GM23338 (cell line): ENCODE measurements around the gene PKNOX2. TPM values are rescaled to one million over a fixed set of nuclear protein-coding genes. Genes with fewer than 3 reads are reported as not detected.

Experiments
- ATAC-seq: fragments of 200-7000 bp; cut with Tn5 transposase; 3 replicates; pipeline ENCODE4 v1.9.1; 2020
- DNase-seq: peaks from one replicate; pipeline ENCODE4 v3.0.0-alpha.2; 2015; ENCODE audit warnings: low spot score
- H2AFZ ChIP-seq: fragments of 200-600 bp; sonication (generic); 2 replicates; pipeline ENCODE4 v1.8.0; 2016; ENCODE audit warnings: antibody characterized with exemption, mild to moderate bottlenecking, moderate library complexity
- H3F3A ChIP-seq: fragments of 200-600 bp; sonication (generic); replicated peaks from 2 replicates; pipeline ENCODE4 v1.8.0; 2017; ENCODE audit warnings: antibody characterized with exemption, mixed run types, low read depth
- H3K27ac ChIP-seq: fragments of 200-600 bp; sonication (generic); 2 replicates; pipeline ENCODE4 v1.6.1; 2016; ENCODE audit warnings: low read depth
- H3K27me3 ChIP-seq: fragments of 200-600 bp; sonication (generic); 2 replicates; pipeline ENCODE4 v1.8.0; 2016; ENCODE audit warnings: mild to moderate bottlenecking, mixed run types, moderate library complexity; ENCODE audit not compliant: insufficient read depth
- H3K36me3 ChIP-seq: fragments of 200-600 bp; sonication (generic); 2 replicates; pipeline ENCODE4 v1.8.0; 2016; ENCODE audit warnings: mild to moderate bottlenecking; ENCODE audit not compliant: insufficient read depth
- H3K4me1 ChIP-seq: fragments of 200-600 bp; sonication (generic); 2 replicates; pipeline ENCODE4 v1.8.0; 2016; ENCODE audit warnings: mild to moderate bottlenecking, moderate library complexity; ENCODE audit not compliant: insufficient read depth
- H3K4me2 ChIP-seq: fragments of 200-600 bp; sonication (generic); 2 replicates; pipeline ENCODE4 v1.7.1; 2017; ENCODE audit warnings: mixed run types
- H3K4me3 ChIP-seq: fragments of 200-600 bp; sonication (generic); 2 replicates; pipeline ENCODE4 v1.6.1; 2016; ENCODE audit warnings: mixed run types
- H3K79me2 ChIP-seq: fragments of 200-600 bp; sonication (generic); replicated peaks from 2 replicates; pipeline ENCODE4 v1.8.0; 2017; ENCODE audit warnings: mild to moderate bottlenecking; ENCODE audit not compliant: insufficient read depth
- H3K9me2 ChIP-seq: fragments of 200-600 bp; sonication (generic); 2 replicates; pipeline ENCODE4 v1.8.0; 2017; ENCODE audit not compliant: insufficient read depth
- H4K20me1 ChIP-seq: fragments of 200-600 bp; sonication (generic); replicated peaks from 2 replicates; pipeline ENCODE4 v1.8.0; 2017; ENCODE audit warnings: mild to moderate bottlenecking; ENCODE audit not compliant: insufficient read depth
- H3K27ac Mint-ChIP-seq: 2 replicates; pipeline ENCODE4 v1.8.0; 2020; ENCODE audit warnings: inconsistent platforms, mild to moderate bottlenecking, moderate library complexity, mixed read lengths
- H3K27me3 Mint-ChIP-seq: 3 replicates; pipeline ENCODE4 v1.8.0; 2022; ENCODE audit warnings: low read depth, mild to moderate bottlenecking, moderate library complexity, mixed read lengths, inconsistent platforms; ENCODE audit not compliant: insufficient read depth, poor library complexity
- H3K36me3 Mint-ChIP-seq: 3 replicates; pipeline ENCODE4 v1.8.0; 2021; ENCODE audit warnings: low read depth, mild to moderate bottlenecking, inconsistent platforms, moderate library complexity, mixed read lengths
- H3K4me1 Mint-ChIP-seq: 3 replicates; pipeline ENCODE4 v1.8.0; 2020; ENCODE audit warnings: mild to moderate bottlenecking, inconsistent platforms, mixed read lengths
- H3K4me3 Mint-ChIP-seq: 3 replicates; pipeline ENCODE4 v1.8.0; 2021; ENCODE audit warnings: moderate library complexity, mild to moderate bottlenecking, inconsistent platforms, mixed read lengths
- H3K9me3 Mint-ChIP-seq: 3 replicates; pipeline ENCODE4 v1.8.0; 2020; ENCODE audit warnings: moderate library complexity, mild to moderate bottlenecking, inconsistent platforms, mixed read lengths
- CREB1 ChIP-seq: fragments of 250-450 bp; sonication (Bioruptor Pico); IDR thresholded peaks from 2 replicates; pipeline ENCODE4 v1.5.0; 2020; ENCODE audit warnings: low read depth, mild to moderate bottlenecking, moderate library complexity
- EZH2 ChIP-seq: fragments of 200-600 bp; sonication (generic); IDR thresholded peaks from one replicate; pipeline ENCODE4 v1.8.0; 2017; ENCODE audit warnings: antibody characterized with exemption, mild to moderate bottlenecking, low read depth; ENCODE audit not compliant: unreplicated experiment
- EZH2phosphoT487 ChIP-seq: fragments of 200-600 bp; sonication (generic); IDR thresholded peaks from one replicate; pipeline ENCODE4 v1.8.1; 2018; ENCODE audit warnings: antibody characterized with exemption; ENCODE audit not compliant: unreplicated experiment
- JUNB ChIP-seq: IDR thresholded peaks from one replicate; pipeline ENCODE4 v1.6.1; 2016; ENCODE audit warnings: antibody characterized with exemption; ENCODE audit not compliant: unreplicated experiment
- NANOG ChIP-seq: IDR thresholded peaks from 2 replicates; pipeline ENCODE4 v1.6.1; 2016; ENCODE audit warnings: antibody characterized with exemption, borderline replicate concordance
- POLR2AphosphoS5 ChIP-seq: IDR thresholded peaks from 2 replicates; pipeline ENCODE4 v1.6.1; 2016; ENCODE audit warnings: antibody characterized with exemption, low read depth
- STAT1 ChIP-seq: IDR thresholded peaks from one replicate; pipeline ENCODE4 v1.6.1; 2016; ENCODE audit warnings: antibody characterized with exemption; ENCODE audit not compliant: unreplicated experiment
- ZNF114 ChIP-seq: fragments of 250-450 bp; sonication (Bioruptor Pico); IDR thresholded peaks from 2 replicates; pipeline ENCODE4 v1.5.0; 2020; ENCODE audit warnings: mild to moderate bottlenecking, moderate library complexity
- ZNF331 ChIP-seq: fragments of 250-450 bp; sonication (Bioruptor Pico); IDR thresholded peaks from 2 replicates; pipeline ENCODE4 v1.5.0; 2020; ENCODE audit warnings: low read depth, mild to moderate bottlenecking, moderate library complexity
- polyA plus RNA-seq: library from polyadenylated mRNA; unstranded; fragments of >200 nt; fragmentation: Nextera tagmentation; extraction: Ambion mirVana; gene quantifications from 2 replicates; pipeline ENCODE4 v1.2.1, GENCODE V29; 2016
- total RNA-seq: library from RNA; depleted of rRNA; stranded (reverse); fragments of >200 nt; shearing (Covaris generic); gene quantifications from 2 replicates; pipeline ENCODE4 v1.2.3, GENCODE V29; 2014
- TF ChIP-seq, protein P1 (sequence below): IDR thresholded peaks from one replicate; pipeline ENCODE4 v1.6.1; 2018; ENCODE audit warnings: antibody characterized with exemption; ENCODE audit not compliant: unreplicated experiment
- TF ChIP-seq, protein P2 (sequence below): IDR thresholded peaks from 2 replicates; pipeline ENCODE4 v1.6.1; 2016; ENCODE audit warnings: antibody characterized with exemption
- TF ChIP-seq, protein P3 (sequence below): fragments of 250-450 bp; sonication (Bioruptor Pico); IDR thresholded peaks from 2 replicates; pipeline ENCODE4 v1.5.0; 2020; ENCODE audit warnings: mild to moderate bottlenecking, moderate library complexity
- TF ChIP-seq, protein P4 (sequence below), 2 experiments: fragments of 200-600 bp in 1 of 2; sonication (generic) in 1 of 2; conservative IDR thresholded peaks; 2 replicates each; pipeline versions ENCODE4 v1.5.1 to v1.6.1; 2016 to 2017; ENCODE audit warnings: antibody characterized with exemption in 2 of 2, low read depth in 2 of 2, mild to moderate bottlenecking in 2 of 2, moderate library complexity in 1 of 2

Gene PKNOX2
- total and polyA plus RNA-seq, 2 experiments from 2014 or later: 0.42 to 0.83 TPM

DNA sequence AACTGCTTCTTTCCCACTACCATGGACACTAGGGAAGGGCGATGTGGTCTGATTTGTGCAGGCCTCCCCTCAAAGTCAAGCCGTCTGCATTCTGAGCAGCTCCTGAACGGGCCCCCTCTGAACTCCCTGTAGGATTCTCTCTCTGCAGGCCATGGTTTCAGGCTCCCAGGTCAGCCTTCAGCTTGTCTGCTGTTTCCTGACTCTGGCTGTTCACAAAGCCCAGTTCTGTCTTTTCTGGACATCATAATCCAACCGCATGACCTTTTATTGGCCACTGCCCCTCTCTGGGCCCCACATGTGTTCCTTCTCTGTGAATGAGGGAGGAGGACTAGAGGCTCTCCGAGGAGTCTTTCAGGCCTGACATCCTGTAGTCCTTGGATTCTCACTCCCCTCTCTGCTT lies 170.6 kb downstream of the PKNOX2 start:
- no peaks in the 10 kb centered on the region for H3K79me2 ChIP-seq
- H3K4me3 Mint-ChIP-seq: no peak overlapping the region
- no peak overlapping the region for H3K4me2 ChIP-seq
- H3K27ac Mint-ChIP-seq: no peak overlapping the region
- peaks cover 15% of the 10 kb centered on the region for H3K4me1 Mint-ChIP-seq
- TF ChIP-seq ZNF331 (CRISPR knock-in tag) (no peak), EZH2 (no peak), JUNB (no peak), EZH2phosphoT487 (no peak), CREB1 (no peak), ZNF114 (no peak), STAT1 (no peak), NANOG (no peak), POLR2AphosphoS5 (no peak)
- TF ChIP-seq, protein P1, sequence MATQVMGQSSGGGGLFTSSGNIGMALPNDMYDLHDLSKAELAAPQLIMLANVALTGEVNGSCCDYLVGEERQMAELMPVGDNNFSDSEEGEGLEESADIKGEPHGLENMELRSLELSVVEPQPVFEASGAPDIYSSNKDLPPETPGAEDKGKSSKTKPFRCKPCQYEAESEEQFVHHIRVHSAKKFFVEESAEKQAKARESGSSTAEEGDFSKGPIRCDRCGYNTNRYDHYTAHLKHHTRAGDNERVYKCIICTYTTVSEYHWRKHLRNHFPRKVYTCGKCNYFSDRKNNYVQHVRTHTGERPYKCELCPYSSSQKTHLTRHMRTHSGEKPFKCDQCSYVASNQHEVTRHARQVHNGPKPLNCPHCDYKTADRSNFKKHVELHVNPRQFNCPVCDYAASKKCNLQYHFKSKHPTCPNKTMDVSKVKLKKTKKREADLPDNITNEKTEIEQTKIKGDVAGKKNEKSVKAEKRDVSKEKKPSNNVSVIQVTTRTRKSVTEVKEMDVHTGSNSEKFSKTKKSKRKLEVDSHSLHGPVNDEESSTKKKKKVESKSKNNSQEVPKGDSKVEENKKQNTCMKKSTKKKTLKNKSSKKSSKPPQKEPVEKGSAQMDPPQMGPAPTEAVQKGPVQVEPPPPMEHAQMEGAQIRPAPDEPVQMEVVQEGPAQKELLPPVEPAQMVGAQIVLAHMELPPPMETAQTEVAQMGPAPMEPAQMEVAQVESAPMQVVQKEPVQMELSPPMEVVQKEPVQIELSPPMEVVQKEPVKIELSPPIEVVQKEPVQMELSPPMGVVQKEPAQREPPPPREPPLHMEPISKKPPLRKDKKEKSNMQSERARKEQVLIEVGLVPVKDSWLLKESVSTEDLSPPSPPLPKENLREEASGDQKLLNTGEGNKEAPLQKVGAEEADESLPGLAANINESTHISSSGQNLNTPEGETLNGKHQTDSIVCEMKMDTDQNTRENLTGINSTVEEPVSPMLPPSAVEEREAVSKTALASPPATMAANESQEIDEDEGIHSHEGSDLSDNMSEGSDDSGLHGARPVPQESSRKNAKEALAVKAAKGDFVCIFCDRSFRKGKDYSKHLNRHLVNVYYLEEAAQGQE: no peak
- TF ChIP-seq, protein P2, sequence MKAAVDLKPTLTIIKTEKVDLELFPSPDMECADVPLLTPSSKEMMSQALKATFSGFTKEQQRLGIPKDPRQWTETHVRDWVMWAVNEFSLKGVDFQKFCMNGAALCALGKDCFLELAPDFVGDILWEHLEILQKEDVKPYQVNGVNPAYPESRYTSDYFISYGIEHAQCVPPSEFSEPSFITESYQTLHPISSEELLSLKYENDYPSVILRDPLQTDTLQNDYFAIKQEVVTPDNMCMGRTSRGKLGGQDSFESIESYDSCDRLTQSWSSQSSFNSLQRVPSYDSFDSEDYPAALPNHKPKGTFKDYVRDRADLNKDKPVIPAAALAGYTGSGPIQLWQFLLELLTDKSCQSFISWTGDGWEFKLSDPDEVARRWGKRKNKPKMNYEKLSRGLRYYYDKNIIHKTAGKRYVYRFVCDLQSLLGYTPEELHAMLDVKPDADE: no peak
- TF ChIP-seq, protein P3, sequence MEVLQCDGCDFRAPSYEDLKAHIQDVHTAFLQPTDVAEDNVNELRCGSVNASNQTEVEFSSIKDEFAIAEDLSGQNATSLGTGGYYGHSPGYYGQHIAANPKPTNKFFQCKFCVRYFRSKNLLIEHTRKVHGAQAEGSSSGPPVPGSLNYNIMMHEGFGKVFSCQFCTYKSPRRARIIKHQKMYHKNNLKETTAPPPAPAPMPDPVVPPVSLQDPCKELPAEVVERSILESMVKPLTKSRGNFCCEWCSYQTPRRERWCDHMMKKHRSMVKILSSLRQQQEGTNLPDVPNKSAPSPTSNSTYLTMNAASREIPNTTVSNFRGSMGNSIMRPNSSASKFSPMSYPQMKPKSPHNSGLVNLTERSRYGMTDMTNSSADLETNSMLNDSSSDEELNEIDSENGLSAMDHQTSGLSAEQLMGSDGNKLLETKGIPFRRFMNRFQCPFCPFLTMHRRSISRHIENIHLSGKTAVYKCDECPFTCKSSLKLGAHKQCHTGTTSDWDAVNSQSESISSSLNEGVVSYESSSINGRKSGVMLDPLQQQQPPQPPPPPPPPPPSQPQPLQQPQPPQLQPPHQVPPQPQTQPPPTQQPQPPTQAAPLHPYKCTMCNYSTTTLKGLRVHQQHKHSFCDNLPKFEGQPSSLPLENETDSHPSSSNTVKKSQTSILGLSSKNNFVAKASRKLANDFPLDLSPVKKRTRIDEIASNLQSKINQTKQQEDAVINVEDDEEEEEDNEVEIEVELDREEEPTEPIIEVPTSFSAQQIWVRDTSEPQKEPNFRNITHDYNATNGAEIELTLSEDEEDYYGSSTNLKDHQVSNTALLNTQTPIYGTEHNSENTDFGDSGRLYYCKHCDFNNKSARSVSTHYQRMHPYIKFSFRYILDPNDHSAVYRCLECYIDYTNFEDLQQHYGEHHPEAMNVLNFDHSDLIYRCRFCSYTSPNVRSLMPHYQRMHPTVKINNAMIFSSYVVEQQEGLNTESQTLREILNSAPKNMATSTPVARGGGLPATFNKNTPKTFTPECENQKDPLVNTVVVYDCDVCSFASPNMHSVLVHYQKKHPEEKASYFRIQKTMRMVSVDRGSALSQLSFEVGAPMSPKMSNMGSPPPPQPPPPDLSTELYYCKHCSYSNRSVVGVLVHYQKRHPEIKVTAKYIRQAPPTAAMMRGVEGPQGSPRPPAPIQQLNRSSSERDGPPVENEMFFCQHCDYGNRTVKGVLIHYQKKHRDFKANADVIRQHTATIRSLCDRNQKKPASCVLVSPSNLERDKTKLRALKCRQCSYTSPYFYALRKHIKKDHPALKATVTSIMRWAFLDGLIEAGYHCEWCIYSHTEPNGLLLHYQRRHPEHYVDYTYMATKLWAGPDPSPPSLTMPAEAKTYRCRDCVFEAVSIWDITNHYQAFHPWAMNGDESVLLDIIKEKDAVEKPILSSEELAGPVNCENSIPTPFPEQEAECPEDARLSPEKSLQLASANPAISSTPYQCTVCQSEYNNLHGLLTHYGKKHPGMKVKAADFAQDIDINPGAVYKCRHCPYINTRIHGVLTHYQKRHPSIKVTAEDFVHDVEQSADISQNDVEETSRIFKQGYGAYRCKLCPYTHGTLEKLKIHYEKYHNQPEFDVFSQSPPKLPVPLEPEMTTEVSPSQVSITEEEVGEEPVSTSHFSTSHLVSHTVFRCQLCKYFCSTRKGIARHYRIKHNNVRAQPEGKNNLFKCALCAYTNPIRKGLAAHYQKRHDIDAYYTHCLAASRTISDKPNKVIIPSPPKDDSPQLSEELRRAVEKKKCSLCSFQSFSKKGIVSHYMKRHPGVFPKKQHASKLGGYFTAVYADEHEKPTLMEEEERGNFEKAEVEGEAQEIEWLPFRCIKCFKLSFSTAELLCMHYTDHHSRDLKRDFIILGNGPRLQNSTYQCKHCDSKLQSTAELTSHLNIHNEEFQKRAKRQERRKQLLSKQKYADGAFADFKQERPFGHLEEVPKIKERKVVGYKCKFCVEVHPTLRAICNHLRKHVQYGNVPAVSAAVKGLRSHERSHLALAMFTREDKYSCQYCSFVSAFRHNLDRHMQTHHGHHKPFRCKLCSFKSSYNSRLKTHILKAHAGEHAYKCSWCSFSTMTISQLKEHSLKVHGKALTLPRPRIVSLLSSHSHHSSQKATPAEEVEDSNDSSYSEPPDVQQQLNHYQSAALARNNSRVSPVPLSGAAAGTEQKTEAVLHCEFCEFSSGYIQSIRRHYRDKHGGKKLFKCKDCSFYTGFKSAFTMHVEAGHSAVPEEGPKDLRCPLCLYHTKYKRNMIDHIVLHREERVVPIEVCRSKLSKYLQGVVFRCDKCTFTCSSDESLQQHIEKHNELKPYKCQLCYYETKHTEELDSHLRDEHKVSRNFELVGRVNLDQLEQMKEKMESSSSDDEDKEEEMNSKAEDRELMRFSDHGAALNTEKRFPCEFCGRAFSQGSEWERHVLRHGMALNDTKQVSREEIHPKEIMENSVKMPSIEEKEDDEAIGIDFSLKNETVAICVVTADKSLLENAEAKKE (CRISPR knock-in tag): no peak
- TF ChIP-seq, protein P4, sequence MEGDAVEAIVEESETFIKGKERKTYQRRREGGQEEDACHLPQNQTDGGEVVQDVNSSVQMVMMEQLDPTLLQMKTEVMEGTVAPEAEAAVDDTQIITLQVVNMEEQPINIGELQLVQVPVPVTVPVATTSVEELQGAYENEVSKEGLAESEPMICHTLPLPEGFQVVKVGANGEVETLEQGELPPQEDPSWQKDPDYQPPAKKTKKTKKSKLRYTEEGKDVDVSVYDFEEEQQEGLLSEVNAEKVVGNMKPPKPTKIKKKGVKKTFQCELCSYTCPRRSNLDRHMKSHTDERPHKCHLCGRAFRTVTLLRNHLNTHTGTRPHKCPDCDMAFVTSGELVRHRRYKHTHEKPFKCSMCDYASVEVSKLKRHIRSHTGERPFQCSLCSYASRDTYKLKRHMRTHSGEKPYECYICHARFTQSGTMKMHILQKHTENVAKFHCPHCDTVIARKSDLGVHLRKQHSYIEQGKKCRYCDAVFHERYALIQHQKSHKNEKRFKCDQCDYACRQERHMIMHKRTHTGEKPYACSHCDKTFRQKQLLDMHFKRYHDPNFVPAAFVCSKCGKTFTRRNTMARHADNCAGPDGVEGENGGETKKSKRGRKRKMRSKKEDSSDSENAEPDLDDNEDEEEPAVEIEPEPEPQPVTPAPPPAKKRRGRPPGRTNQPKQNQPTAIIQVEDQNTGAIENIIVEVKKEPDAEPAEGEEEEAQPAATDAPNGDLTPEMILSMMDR (conservative IDR thresholded peaks at IDR 0.05; ENCODE audit: low read depth in 2 of 2): no peak
- H3K4me1 ChIP-seq: no peaks in the 10 kb centered on the region; the same call in 1 of the 2 replicates
- no peaks in the 10 kb centered on the region for H3K27me3 ChIP-seq
- no peak for ATAC-seq
- no peaks in the 10 kb centered on the region for H3K9me2 ChIP-seq
- no peak for DNase-seq
- no peaks in the 10 kb centered on the region for H4K20me1 ChIP-seq
- peaks cover 6% of the 10 kb centered on the region for H3K27me3 Mint-ChIP-seq
- no peak overlapping the region for H2AFZ ChIP-seq
- H3K36me3 ChIP-seq: no peaks in the 10 kb centered on the region
- no peaks in the 10 kb centered on the region for H3K36me3 Mint-ChIP-seq
- H3K4me3 ChIP-seq: no peak overlapping the region
- H3K9me3 Mint-ChIP-seq: no peaks in the 10 kb centered on the region
- no peak overlapping the region for H3K27ac ChIP-seq
- H3F3A ChIP-seq: no peaks in the 10 kb centered on the region
